Upper lobe of right lung (tissue), 1 donor: ENCODE measurements around the gene EPHB6. TPM values are rescaled to one million over a fixed set of nuclear protein-coding genes. Genes with fewer than 3 reads are reported as not detected.
A peak's percentile ranks its signal among the peaks of the same experiment; 100 is the strongest.

ENCODE experiments used
- ATAC-seq: fragments of 200-7000 bp; cut with Tn5 transposase; one replicate; pipeline ENCODE4 v1.9.1; 2020; ENCODE audit warnings: mild to moderate bottlenecking, moderate library complexity
- DNase-seq: peaks from one replicate; pipeline ENCODE4 v3.0.0-alpha.2; 2020
- H3K27ac ChIP-seq: fragments of 200-600 bp; one replicate; pipeline ENCODE4 v1.8.0; 2022
- H3K27me3 ChIP-seq: fragments of 200-600 bp; one replicate; pipeline ENCODE4 v1.8.0; 2022; ENCODE audit warnings: mild to moderate bottlenecking
- H3K36me3 ChIP-seq: fragments of 200-600 bp; one replicate; pipeline ENCODE4 v1.8.0; 2022
- H3K4me1 ChIP-seq: fragments of 200-600 bp; one replicate; pipeline ENCODE4 v1.8.0; 2022
- H3K4me3 ChIP-seq: fragments of 200-600 bp; one replicate; pipeline ENCODE4 v1.8.0; 2022; ENCODE audit warnings: mild to moderate bottlenecking
- H3K9me3 ChIP-seq: fragments of 200-600 bp; one replicate; pipeline ENCODE4 v1.8.0; 2022
- CTCF ChIP-seq: fragments of 200-600 bp; IDR thresholded peaks from one replicate; pipeline ENCODE4 v1.8.0; 2022; ENCODE audit warnings: antibody characterized with exemption
- intact Hi-C: fragments of 100-400 bp; cut with DNase I; formaldehyde crosslinking; loops from one replicate; pipeline ENCODE4 v1.11.0; 2022
- total RNA-seq: library from RNA; stranded (reverse); fragmentation: NEBNext Ultra II Directional; extraction: Animal tissue kit (Norgen Biotek cat#: 25700); gene quantifications from one replicate; pipeline ENCODE4 v1.2.1, GENCODE V29; 2021
- donor health status: DM: no; HTN: yes; CAD: no; lungs with severe emphysema.

Gene EPHB6
- total RNA-seq, 1 donor from 2014 or later: 12.8 TPM

GRCh38 chr7:142878315-142878714 lies 23.4 kb downstream of the EPHB6 start:
- Histone ChIP-seq H3K9me3 (no peaks in the 10 kb centered on the region), H3K27ac (no peak overlapping the region), H3K27me3 (peaks cover 4% of the 10 kb centered on the region), H3K4me3 (no peak overlapping the region), H3K4me1 (no peaks in the 10 kb centered on the region), H3K36me3 (no peaks in the 10 kb centered on the region)
- intact Hi-C loops: no loop called here
- DNase-seq (no peak), ATAC-seq (no peak)
- TF ChIP-seq CTCF: no peak

DNA sequence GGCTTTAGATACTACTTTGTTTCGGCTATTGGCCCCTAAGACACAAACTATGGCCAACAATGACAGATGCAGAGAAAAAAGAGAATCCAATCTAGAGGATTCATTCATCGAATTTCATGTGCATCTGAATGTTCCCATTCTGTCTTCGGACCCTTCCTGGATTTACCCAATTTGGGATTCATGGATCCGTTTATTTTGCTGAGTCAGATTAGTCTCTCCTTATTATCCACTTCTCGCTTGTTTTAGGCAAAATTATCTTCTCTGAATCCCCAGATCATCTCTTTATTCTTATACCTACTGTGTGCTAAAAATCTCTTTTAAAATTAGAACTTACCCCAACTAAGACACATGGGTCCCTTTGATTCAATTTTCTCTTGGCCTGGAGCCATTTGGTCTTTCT lies 24.2 kb downstream of the EPHB6 start:
- no peak for ATAC-seq
- no peak for TF ChIP-seq CTCF
- DNase-seq: no peak
- H3K36me3 ChIP-seq: no peaks in the 10 kb centered on the region
- H3K27me3 ChIP-seq: peaks cover 4% of the 10 kb centered on the region
- H3K4me3 ChIP-seq: no peak overlapping the region
- intact Hi-C loops: no loop called here
- no peaks in the 10 kb centered on the region for H3K4me1 ChIP-seq
- H3K27ac ChIP-seq: no peak overlapping the region
- H3K9me3 ChIP-seq: no peaks in the 10 kb centered on the region

DNA sequence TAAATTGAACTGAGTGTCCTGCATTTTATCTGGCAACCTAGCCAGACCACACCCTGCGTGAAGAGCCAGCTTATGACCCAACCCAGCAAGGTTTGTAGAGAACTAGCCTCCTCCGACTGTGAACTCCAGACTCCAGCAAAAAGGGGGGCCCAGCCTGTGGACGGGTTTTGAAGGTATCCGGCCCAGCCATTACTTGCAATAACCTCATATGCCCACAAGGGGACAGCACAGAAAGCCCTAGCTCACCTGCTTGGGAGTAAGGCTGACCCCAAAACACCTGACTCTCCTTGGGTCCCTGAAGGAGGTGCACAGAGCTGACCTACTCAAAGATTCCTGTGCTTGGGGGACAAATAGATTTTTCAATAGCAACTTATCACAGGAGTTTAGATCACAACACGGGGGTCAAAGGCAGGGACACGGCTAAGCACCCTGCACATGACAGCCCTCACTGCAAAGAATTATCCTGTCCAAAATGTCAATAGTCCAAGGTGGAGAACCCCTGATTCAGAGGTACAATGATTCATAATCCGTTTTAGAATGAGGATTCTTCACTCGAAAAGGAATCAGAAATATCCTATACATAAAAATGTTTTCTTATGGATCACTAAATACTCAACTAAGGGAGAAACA lies 26.1 kb downstream of the EPHB6 start:
- Histone ChIP-seq H3K27ac (no peak overlapping the region), H3K36me3 (no peaks in the 10 kb centered on the region), H3K9me3 (no peaks in the 10 kb centered on the region), H3K4me1 (no peaks in the 10 kb centered on the region), H3K27me3 (peaks cover 4% of the 10 kb centered on the region), H3K4me3 (no peak overlapping the region)
- peak; percentile 65 for ATAC-seq
- intact Hi-C loops: no loop called here
- peak; percentile 58 for DNase-seq
- peak; percentile 81 for TF ChIP-seq CTCF

DNA sequence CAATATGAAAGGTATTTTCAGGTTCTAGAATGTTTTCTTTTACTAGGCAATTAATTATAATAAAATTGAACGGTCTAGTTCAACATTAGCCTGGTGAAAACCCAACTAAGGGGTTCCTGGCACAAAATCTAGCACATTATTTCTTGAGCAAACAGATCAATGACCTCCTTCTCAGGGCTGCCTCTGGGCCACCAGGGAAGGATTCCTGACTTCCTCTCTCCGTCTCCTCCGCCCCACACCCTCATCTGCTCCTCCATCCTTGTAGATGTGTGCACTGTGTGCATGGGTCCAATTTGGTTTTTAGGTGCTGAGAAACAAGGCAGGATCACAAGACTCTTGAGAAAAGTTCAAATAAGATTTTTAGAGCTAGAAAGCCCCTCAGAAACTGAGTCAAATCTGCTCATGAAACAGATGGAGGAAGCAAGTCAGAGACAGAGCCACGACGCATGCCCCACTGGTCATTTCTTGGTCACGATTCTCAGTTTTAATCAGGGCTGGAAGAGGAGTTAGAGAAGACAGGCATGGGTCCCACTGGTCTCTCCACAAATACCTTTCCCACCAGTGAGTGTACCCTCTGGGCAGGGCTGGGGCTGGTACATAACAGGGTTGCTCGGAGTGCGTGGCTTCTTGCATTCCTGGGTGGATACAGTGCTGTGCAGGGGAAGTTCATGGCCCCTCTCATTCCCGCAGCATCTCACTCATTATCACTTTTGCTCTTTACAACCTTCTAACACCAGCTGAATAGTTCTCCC lies 26.9 kb downstream of the EPHB6 start:
- no peak overlapping the region for H3K27ac ChIP-seq
- H3K27me3 ChIP-seq: peaks cover 4% of the 10 kb centered on the region
- no peak for ATAC-seq
- no peaks in the 10 kb centered on the region for H3K4me1 ChIP-seq
- no peaks in the 10 kb centered on the region for H3K36me3 ChIP-seq
- intact Hi-C loops: no loop called here
- TF ChIP-seq CTCF: no peak
- H3K4me3 ChIP-seq: no peak overlapping the region
- peak; percentile 36 for DNase-seq
- no peaks in the 10 kb centered on the region for H3K9me3 ChIP-seq

DNA sequence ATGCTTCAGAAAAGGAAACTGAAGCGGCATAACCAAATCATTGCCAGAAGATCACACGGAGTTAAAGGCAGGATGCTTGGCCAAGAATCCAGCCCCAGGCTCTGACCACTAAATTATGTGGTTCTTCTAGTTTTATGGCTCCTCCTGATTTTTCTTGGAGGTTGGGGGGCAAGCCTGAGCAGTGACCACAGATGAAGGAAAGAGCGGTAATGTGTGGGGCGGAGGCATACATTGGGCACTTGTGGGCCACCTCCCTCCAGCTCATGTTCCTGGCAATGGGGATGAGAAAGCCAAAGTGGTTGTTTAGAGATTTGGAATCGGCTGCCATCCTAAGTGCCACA lies 27.4 kb downstream of the EPHB6 start:
- no peak for DNase-seq
- intact Hi-C loops: no loop called here
- Histone ChIP-seq H3K36me3 (no peaks in the 10 kb centered on the region), H3K4me1 (no peaks in the 10 kb centered on the region), H3K4me3 (no peak overlapping the region), H3K27ac (no peak overlapping the region), H3K9me3 (no peaks in the 10 kb centered on the region), H3K27me3 (peaks cover 4% of the 10 kb centered on the region)
- TF ChIP-seq CTCF: no peak
- no peak for ATAC-seq
